Measurements from ENCODE around the gene PSMB10.

DNA sequence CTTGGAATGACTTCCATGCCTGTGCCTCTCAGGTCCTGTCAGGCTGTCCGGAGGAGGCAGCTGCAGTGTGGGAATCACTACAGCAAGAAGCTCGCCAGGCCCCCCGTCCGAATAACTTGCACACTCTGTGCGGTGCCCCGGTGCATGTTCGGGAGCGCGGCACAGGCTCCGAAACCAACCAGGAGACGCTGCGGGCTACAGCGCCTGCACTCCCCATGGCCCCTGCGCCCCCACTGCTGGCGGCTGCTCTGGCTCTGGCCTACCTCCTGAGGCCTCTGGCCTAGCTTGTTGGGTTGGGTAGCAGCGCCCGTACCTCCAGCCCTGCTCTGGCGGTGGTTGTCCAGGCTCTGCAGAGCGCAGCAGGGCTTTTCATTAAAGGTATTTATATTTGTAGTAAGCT, 50.7 kb downstream of the PSMB10 start:
- TF ChIP-seq, protein P1, sequence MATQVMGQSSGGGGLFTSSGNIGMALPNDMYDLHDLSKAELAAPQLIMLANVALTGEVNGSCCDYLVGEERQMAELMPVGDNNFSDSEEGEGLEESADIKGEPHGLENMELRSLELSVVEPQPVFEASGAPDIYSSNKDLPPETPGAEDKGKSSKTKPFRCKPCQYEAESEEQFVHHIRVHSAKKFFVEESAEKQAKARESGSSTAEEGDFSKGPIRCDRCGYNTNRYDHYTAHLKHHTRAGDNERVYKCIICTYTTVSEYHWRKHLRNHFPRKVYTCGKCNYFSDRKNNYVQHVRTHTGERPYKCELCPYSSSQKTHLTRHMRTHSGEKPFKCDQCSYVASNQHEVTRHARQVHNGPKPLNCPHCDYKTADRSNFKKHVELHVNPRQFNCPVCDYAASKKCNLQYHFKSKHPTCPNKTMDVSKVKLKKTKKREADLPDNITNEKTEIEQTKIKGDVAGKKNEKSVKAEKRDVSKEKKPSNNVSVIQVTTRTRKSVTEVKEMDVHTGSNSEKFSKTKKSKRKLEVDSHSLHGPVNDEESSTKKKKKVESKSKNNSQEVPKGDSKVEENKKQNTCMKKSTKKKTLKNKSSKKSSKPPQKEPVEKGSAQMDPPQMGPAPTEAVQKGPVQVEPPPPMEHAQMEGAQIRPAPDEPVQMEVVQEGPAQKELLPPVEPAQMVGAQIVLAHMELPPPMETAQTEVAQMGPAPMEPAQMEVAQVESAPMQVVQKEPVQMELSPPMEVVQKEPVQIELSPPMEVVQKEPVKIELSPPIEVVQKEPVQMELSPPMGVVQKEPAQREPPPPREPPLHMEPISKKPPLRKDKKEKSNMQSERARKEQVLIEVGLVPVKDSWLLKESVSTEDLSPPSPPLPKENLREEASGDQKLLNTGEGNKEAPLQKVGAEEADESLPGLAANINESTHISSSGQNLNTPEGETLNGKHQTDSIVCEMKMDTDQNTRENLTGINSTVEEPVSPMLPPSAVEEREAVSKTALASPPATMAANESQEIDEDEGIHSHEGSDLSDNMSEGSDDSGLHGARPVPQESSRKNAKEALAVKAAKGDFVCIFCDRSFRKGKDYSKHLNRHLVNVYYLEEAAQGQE (IDR thresholded peaks at IDR 0.05; ENCODE audit: low read depth) = no peak
- TF ChIP-seq, protein P2, sequence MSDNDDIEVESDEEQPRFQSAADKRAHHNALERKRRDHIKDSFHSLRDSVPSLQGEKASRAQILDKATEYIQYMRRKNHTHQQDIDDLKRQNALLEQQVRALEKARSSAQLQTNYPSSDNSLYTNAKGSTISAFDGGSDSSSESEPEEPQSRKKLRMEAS (IDR thresholded peaks at IDR 0.05) = no peak
- TF ChIP-seq, protein P3, sequence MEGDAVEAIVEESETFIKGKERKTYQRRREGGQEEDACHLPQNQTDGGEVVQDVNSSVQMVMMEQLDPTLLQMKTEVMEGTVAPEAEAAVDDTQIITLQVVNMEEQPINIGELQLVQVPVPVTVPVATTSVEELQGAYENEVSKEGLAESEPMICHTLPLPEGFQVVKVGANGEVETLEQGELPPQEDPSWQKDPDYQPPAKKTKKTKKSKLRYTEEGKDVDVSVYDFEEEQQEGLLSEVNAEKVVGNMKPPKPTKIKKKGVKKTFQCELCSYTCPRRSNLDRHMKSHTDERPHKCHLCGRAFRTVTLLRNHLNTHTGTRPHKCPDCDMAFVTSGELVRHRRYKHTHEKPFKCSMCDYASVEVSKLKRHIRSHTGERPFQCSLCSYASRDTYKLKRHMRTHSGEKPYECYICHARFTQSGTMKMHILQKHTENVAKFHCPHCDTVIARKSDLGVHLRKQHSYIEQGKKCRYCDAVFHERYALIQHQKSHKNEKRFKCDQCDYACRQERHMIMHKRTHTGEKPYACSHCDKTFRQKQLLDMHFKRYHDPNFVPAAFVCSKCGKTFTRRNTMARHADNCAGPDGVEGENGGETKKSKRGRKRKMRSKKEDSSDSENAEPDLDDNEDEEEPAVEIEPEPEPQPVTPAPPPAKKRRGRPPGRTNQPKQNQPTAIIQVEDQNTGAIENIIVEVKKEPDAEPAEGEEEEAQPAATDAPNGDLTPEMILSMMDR (IDR thresholded peaks at IDR 0.05 in 2 of 3, conservative IDR thresholded peaks at IDR 0.05 in 1 of 3; ENCODE audit: borderline replicate concordance in 1 of 3, insufficient read depth in 1 of 3, low read depth in 2 of 3, low read length in 2 of 3) = no peak
- TF ChIP-seq EZH2phosphoT487 (IDR thresholded peaks at IDR 0.05; ENCODE audit: borderline replicate concordance) (no peak), RAD21 (IDR thresholded peaks at IDR 0.05; ENCODE audit: low read depth) (no peak), POLR2AphosphoS5 (IDR thresholded peaks at IDR 0.05; ENCODE audit: low read depth, low read length) (no peak), SP1 (IDR thresholded peaks at IDR 0.05; ENCODE audit: low read depth) (no peak), JUND (IDR thresholded peaks at IDR 0.05) (no peak), TCF7L2 (IDR thresholded peaks at IDR 0.05; ENCODE audit: borderline replicate concordance, extremely low read depth, insufficient read depth, insufficient read length) (no peak), ZFX (IDR thresholded peaks at IDR 0.05) (no peak), EGR1 (IDR thresholded peaks at IDR 0.05; ENCODE audit: low read depth) (no peak), EZH2 (IDR thresholded peaks at IDR 0.05) (no peak), ZNF274 (IDR thresholded peaks at IDR 0.05; ENCODE audit: low read depth, low read length) (no peak)

All from HCT116 (cell line).